Endothelial cell of umbilical vein (primary cell): ENCODE data around the gene AGBL3. TPM values are rescaled to one million over a fixed set of nuclear protein-coding genes. Genes with fewer than 3 reads are reported as not detected.

ENCODE experiments used
- BruUV-seq: library from RNA; stranded (reverse); fragments of 400-500 nt; replicated peaks from 2 replicates; lab custom pipeline; 2021; lab: Mats Ljungman, UMichigan
- CTCF ChIA-PET: fragments of 300-600, 350-600 bp; sonication (Branson Sonifier 250); formaldehyde crosslinking; loops from one replicate; lab custom pipeline; 2021; ENCODE audit warnings: antibody characterized with exemption, inconsistent platforms; lab: Charles Lee
- POLR2A ChIA-PET: fragments of 300-600, 350-600 bp; sonication (Branson Sonifier 250); formaldehyde crosslinking; loops from one replicate; lab custom pipeline; 2021; ENCODE audit warnings: antibody characterized with exemption, inconsistent platforms; lab: Charles Lee
- DNase-seq: peaks from one replicate; pipeline ENCODE4 v3.0.0-alpha.2; 2011; ENCODE audit warnings: low read depth, low spot score
- FAIRE-seq: peaks from 2 replicates; lab custom pipeline; 2011; peaks lifted over from hg19 to GRCh38; lab: Jason Lieb, UNC
- H2AFZ ChIP-seq: 2 replicates; pipeline ENCODE4 v1.6.0; 2012; ENCODE audit warnings: low read depth, low read length, control low read depth, inconsistent platforms
- H3K27ac ChIP-seq: 2 replicates; pipeline ENCODE4 v1.5.1; 2011; ENCODE audit warnings: low read depth, mild to moderate bottlenecking, control low read depth, low read length, moderate library complexity; ENCODE audit not compliant: insufficient read depth
- H3K27me3 ChIP-seq, 2 experiments: 2 replicates each; pipeline versions ENCODE4 v1.6.0 to v1.6.1; 2011; ENCODE audit warnings: low read length in 2 of 2, mixed read lengths in 1 of 2; ENCODE audit not compliant: control insufficient read depth in 2 of 2, insufficient read depth in 2 of 2
- H3K36me3 ChIP-seq, 2 experiments: 2 replicates in 1 of 2; 3 replicates in 1 of 2; pipeline ENCODE4 v1.5.1; 2011; ENCODE audit warnings: low read length in 2 of 2, mild to moderate bottlenecking in 1 of 2, moderate library complexity in 1 of 2; ENCODE audit not compliant: control insufficient read depth in 2 of 2, insufficient read depth in 2 of 2; ENCODE audit errors: extremely low read depth in 1 of 2
- H3K4me1 ChIP-seq: 3 replicates; pipeline ENCODE4 v1.5.1; 2011; ENCODE audit warnings: mild to moderate bottlenecking, low read length; ENCODE audit not compliant: control insufficient read depth, insufficient read depth; ENCODE audit errors: extremely low read depth
- H3K4me2 ChIP-seq: 2 replicates; pipeline ENCODE4 v1.6.1; 2011; ENCODE audit warnings: low read length, control low read depth, mixed read lengths; ENCODE audit not compliant: insufficient read depth
- H3K4me3 ChIP-seq, 3 experiments: fragments of 200-600 bp in 1 of 3; sonication (generic), shearing (Covaris generic) in 1 of 3; replicated peaks in 1 of 3; 2 replicates each; pipeline ENCODE4 v1.5.1; 2011 to 2016; ENCODE audit warnings: control low read depth in 3 of 3, low read length in 3 of 3, mild to moderate bottlenecking in 2 of 3, inconsistent platforms in 1 of 3, low read depth in 1 of 3, moderate library complexity in 1 of 3; ENCODE audit not compliant: insufficient read depth in 1 of 3
- H3K79me2 ChIP-seq: 2 replicates; pipeline ENCODE4 v1.6.0; 2012; ENCODE audit warnings: low read length, inconsistent platforms; ENCODE audit not compliant: control insufficient read depth, insufficient read depth
- H3K9ac ChIP-seq: replicated peaks from 2 replicates; pipeline ENCODE3; 2011; ENCODE audit warnings: low read length, control low read depth; ENCODE audit not compliant: insufficient read depth; ENCODE audit errors: extremely low read depth
- H3K9me1 ChIP-seq: replicated peaks from 3 replicates; pipeline ENCODE4 v1.6.0; 2011; ENCODE audit warnings: mild to moderate bottlenecking, low read length; ENCODE audit not compliant: control insufficient read depth, insufficient read depth; ENCODE audit errors: extremely low read depth
- H3K9me3 ChIP-seq: replicated peaks from 2 replicates; pipeline ENCODE4 v1.5.1; 2012; ENCODE audit warnings: low read length, inconsistent platforms; ENCODE audit not compliant: control insufficient read depth, insufficient read depth
- H4K20me1 ChIP-seq: replicated peaks from 2 replicates; pipeline ENCODE3; 2011; ENCODE audit warnings: mild to moderate bottlenecking, low read length; ENCODE audit not compliant: control insufficient read depth, insufficient read depth; ENCODE audit errors: extremely low read depth
- EZH2 ChIP-seq: IDR thresholded peaks from 2 replicates; pipeline ENCODE4 v1.6.1; 2012; ENCODE audit warnings: borderline replicate concordance, low read depth, mild to moderate bottlenecking, moderate library complexity, low read length, inconsistent platforms; ENCODE audit not compliant: severe bottlenecking
- FOS ChIP-seq: IDR thresholded peaks from 2 replicates; pipeline ENCODE4 v1.6.1; 2011; ENCODE audit warnings: mild to moderate bottlenecking, low read length, moderate library complexity, borderline replicate concordance; ENCODE audit not compliant: insufficient read depth
- GATA2 ChIP-seq: IDR thresholded peaks from 2 replicates; pipeline ENCODE4 v1.7.0; 2011; ENCODE audit warnings: low read depth, mild to moderate bottlenecking, moderate library complexity, mixed read lengths, low read length; ENCODE audit not compliant: insufficient read length, insufficient read depth
- JUN ChIP-seq: IDR thresholded peaks from 2 replicates; pipeline ENCODE4 v1.6.1; 2011; ENCODE audit warnings: borderline replicate concordance, low read depth; ENCODE audit not compliant: insufficient read length, insufficient read depth
- MAX ChIP-seq: IDR thresholded peaks from 2 replicates; pipeline ENCODE4 v1.6.1; 2011; ENCODE audit not compliant: insufficient read depth, insufficient read length
- MYC ChIP-seq: IDR thresholded peaks from one replicate; pipeline ENCODE4 v1.6.1; 2011; ENCODE audit warnings: mild to moderate bottlenecking, low read depth, low read length
- POLR2A ChIP-seq: IDR thresholded peaks from 2 replicates; pipeline ENCODE4 v1.6.1; 2012; ENCODE audit warnings: low read depth, mild to moderate bottlenecking, control low read depth, low read length
- POLR2AphosphoS5 ChIP-seq: IDR thresholded peaks from 2 replicates; pipeline ENCODE4 v1.6.1; 2012; ENCODE audit warnings: low read depth, mild to moderate bottlenecking, control low read depth, low read length, moderate library complexity; ENCODE audit not compliant: insufficient read depth
- dilution Hi-C: fragments of 300-500 bp; cut with MboI; formaldehyde crosslinking; loops from one replicate; pipeline ENCODE4 v1.15.0; 2019; ENCODE audit warnings: low sequenced_read_pairs; ENCODE audit not compliant: extremely low pct_ligation_motif_present
- intact Hi-C: fragments of 100-400 bp; cut with micrococcal nuclease; formaldehyde crosslinking; loops from one replicate; pipeline ENCODE4 v1.10.0; 2022
- polyA plus RNA-seq, 4 experiments: library from polyadenylated mRNA; depleted of rRNA in 3 of 4; stranded (reverse) in 3 of 4; unstranded in 1 of 4; fragments of >200 nt; gene quantifications; 2 replicates each; pipeline versions ENCODE4 v1.2.1 to v1.2.3, GENCODE V29; 2011 to 2012; ENCODE audit warnings: missing spikeins in 1 of 4
- total RNA-seq: library from RNA; stranded (reverse); gene quantifications from 2 replicates; pipeline ENCODE4 v1.2.3, GENCODE V29; 2021
- TF ChIP-seq, protein P1 (sequence below), 2 donors: IDR thresholded peaks; 1 replicate in 1 of 2; 2 replicates in 1 of 2; pipeline ENCODE4 v1.5.1; 2011; ENCODE audit warnings: low read length in 2 of 2, mild to moderate bottlenecking in 2 of 2, moderate library complexity in 2 of 2, control low read depth in 1 of 2, inconsistent platforms in 1 of 2, low read depth in 1 of 2; ENCODE audit not compliant: insufficient read depth in 1 of 2; ENCODE audit errors: extremely low read depth in 1 of 2

AGBL3 gene
- total and polyA plus RNA-seq, 2 donors (not counting 3 experiments of a cell fraction or from before 2014, with no cell fraction given), result 0.97 to 3.2 TPM

DNA sequence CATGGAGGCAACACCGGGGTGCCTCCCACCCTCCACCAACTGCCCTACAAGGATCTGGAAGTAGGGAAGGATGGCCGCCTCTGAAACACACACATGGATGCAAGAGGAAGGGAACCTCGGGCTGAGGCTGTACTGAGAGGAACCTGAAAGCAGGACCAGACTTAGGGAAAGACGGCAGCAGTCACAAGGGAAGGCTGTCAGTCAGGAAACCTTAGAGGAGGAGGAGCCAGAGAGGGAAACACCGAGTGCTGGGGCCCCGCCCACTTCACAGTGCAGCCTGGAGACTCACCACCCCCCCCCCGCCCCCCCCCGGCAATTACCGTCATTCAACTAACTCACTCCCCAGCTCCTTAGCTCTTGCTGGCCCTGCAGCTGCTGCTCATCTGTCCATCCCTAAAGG lies 181.7 kb downstream of the AGBL3 start:
- Histone ChIP-seq H3K9me3 (no peaks in the 10 kb centered on the region), H3K4me1 (peaks cover 23% of the 10 kb centered on the region), H3K9me1 (no peaks in the 10 kb centered on the region), H3K79me2 (peaks cover 3% of the 10 kb centered on the region), H3K4me3 (no peak overlapping the region), H3K4me2 (no peak overlapping the region), H2AFZ (no peak overlapping the region), H3K9ac (no peak overlapping the region), H3K27ac (no peak overlapping the region), H3K27me3 (no peaks in the 10 kb centered on the region), H3K36me3 (peaks cover 4% of the 10 kb centered on the region in 2 experiments), H4K20me1 (no peaks in the 10 kb centered on the region)
- dilution Hi-C loops (no loop called here), intact Hi-C loops (loop anchor here (10.0 kb wide), 1 partner anchor 473 kb away; no protein-coding TSS in a partner anchor)
- DNase-seq, result peak; percentile 39
- POLR2A ChIA-PET, result no interaction called here
- CTCF ChIA-PET, result interaction anchor here (3.8 kb wide), 1 partner anchor 182 kb away, joined by 45 read pairs; the partner anchor contains the start of gene AGBL3
- FAIRE-seq, result no peak
- TF ChIP-seq GATA2 (no peak), JUN (no peak), EZH2 (no peak), MAX (no peak), FOS (no peak), MYC (no peak), POLR2AphosphoS5 (no peak), POLR2A (no peak)
- TF ChIP-seq, protein P1, sequence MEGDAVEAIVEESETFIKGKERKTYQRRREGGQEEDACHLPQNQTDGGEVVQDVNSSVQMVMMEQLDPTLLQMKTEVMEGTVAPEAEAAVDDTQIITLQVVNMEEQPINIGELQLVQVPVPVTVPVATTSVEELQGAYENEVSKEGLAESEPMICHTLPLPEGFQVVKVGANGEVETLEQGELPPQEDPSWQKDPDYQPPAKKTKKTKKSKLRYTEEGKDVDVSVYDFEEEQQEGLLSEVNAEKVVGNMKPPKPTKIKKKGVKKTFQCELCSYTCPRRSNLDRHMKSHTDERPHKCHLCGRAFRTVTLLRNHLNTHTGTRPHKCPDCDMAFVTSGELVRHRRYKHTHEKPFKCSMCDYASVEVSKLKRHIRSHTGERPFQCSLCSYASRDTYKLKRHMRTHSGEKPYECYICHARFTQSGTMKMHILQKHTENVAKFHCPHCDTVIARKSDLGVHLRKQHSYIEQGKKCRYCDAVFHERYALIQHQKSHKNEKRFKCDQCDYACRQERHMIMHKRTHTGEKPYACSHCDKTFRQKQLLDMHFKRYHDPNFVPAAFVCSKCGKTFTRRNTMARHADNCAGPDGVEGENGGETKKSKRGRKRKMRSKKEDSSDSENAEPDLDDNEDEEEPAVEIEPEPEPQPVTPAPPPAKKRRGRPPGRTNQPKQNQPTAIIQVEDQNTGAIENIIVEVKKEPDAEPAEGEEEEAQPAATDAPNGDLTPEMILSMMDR (IDR thresholded peaks at IDR 0.05; ENCODE audit: extremely low read depth in 1 of 2, insufficient read depth in 1 of 2, low read depth in 1 of 2, low read length in 2 of 2), result no peak
- BruUV-seq, result no TSS peak
